ENCODE data around the gene POU2F3. TPM values are rescaled to one million over a fixed set of nuclear protein-coding genes. Genes with fewer than 3 reads are reported as not detected.

Gene POU2F3
- total RNA-seq, 1 experiment from 2014 or later = 2.6 TPM

- H3K4me3 Mint-ChIP-seq (ENCODE audit: low read depth, unreplicated experiment) = no peak overlapping the region
- H3K4me1 Mint-ChIP-seq (ENCODE audit: low read depth, unreplicated experiment) = peaks cover 20% of the 10 kb centered on the region
- no peaks in the 10 kb centered on the region for H3K9me3 Mint-ChIP-seq (ENCODE audit: low read depth, unreplicated experiment)
- DNase-seq = no peak
- intact Hi-C loops (cut with micrococcal nuclease; ENCODE audit: unreplicated experiment) = no loop called here
- BruUV-seq (replicated peaks) = no TSS peak
- H3K27me3 Mint-ChIP-seq (ENCODE audit: unreplicated experiment) = no peaks in the 10 kb centered on the region
- TF ChIP-seq, protein P1, sequence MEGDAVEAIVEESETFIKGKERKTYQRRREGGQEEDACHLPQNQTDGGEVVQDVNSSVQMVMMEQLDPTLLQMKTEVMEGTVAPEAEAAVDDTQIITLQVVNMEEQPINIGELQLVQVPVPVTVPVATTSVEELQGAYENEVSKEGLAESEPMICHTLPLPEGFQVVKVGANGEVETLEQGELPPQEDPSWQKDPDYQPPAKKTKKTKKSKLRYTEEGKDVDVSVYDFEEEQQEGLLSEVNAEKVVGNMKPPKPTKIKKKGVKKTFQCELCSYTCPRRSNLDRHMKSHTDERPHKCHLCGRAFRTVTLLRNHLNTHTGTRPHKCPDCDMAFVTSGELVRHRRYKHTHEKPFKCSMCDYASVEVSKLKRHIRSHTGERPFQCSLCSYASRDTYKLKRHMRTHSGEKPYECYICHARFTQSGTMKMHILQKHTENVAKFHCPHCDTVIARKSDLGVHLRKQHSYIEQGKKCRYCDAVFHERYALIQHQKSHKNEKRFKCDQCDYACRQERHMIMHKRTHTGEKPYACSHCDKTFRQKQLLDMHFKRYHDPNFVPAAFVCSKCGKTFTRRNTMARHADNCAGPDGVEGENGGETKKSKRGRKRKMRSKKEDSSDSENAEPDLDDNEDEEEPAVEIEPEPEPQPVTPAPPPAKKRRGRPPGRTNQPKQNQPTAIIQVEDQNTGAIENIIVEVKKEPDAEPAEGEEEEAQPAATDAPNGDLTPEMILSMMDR (IDR thresholded peaks at IDR 0.05; ENCODE audit: unreplicated experiment) = no peak
- peaks cover 5% of the 10 kb centered on the region for H3K36me3 Mint-ChIP-seq (ENCODE audit: insufficient read depth, unreplicated experiment)
- no peak overlapping the region for H3K27ac Mint-ChIP-seq (ENCODE audit: unreplicated experiment)
- CTCF ChIA-PET = no interaction called here
These were observed 77.9 kb downstream of the POU2F3 start for GRCh38 chr11:120317689-120318480.

- CTCF ChIA-PET = no interaction called here
These were observed 79.0 kb downstream of the POU2F3 start for GRCh38 chr11:120318906-120319305.

GRCh38 chr11:120324932-120325810, 85.2 kb downstream of the POU2F3 start, which contains the start of gene TLCD5:
TLCD5 (plus strand) TSS chr11:120325299; CDS start chr11:120327442, 2,143 bp downstream.
- Mint-ChIP-seq H3K9me3 (ENCODE audit: low read depth, unreplicated experiment) (no peaks in the 10 kb centered on the region), H3K27me3 (ENCODE audit: unreplicated experiment) (no peaks in the 10 kb centered on the region), H3K4me3 (ENCODE audit: low read depth, unreplicated experiment) (peak within 1 kb of the TSS; percentile 68), H3K4me1 (ENCODE audit: low read depth, unreplicated experiment) (peaks cover 19% of the 10 kb centered on the region), H3K36me3 (ENCODE audit: insufficient read depth, unreplicated experiment) (peaks cover 15% of the 10 kb centered on the region), H3K27ac (ENCODE audit: unreplicated experiment) (peak within 1 kb of the TSS; percentile 62)
- intact Hi-C loops (cut with micrococcal nuclease; ENCODE audit: unreplicated experiment) = no loop called here
- TF ChIP-seq, protein P1 (IDR thresholded peaks at IDR 0.05; ENCODE audit: unreplicated experiment) = no peak
- no TSS peak for BruUV-seq (replicated peaks)
- CTCF ChIA-PET = no interaction called here
- peak; percentile 71 for DNase-seq

More at GRCh38 chr11:120318906-120319305, 79.0 kb downstream of the POU2F3 start:
- no peaks in the 10 kb centered on the region for H3K9me3 Mint-ChIP-seq (ENCODE audit: low read depth, unreplicated experiment)
- no peaks in the 10 kb centered on the region for H3K27me3 Mint-ChIP-seq (ENCODE audit: unreplicated experiment)
- H3K27ac Mint-ChIP-seq (ENCODE audit: unreplicated experiment) = no peak overlapping the region
- TF ChIP-seq, protein P1 (IDR thresholded peaks at IDR 0.05; ENCODE audit: unreplicated experiment) = no peak
- intact Hi-C loops (cut with micrococcal nuclease; ENCODE audit: unreplicated experiment) = no loop called here
- no peak overlapping the region for H3K4me3 Mint-ChIP-seq (ENCODE audit: low read depth, unreplicated experiment)
- peaks cover 5% of the 10 kb centered on the region for H3K36me3 Mint-ChIP-seq (ENCODE audit: insufficient read depth, unreplicated experiment)
- DNase-seq = no peak
- peaks cover 20% of the 10 kb centered on the region for H3K4me1 Mint-ChIP-seq (ENCODE audit: low read depth, unreplicated experiment)
- TSS peak; percentile 36 for BruUV-seq (replicated peaks)

DNA sequence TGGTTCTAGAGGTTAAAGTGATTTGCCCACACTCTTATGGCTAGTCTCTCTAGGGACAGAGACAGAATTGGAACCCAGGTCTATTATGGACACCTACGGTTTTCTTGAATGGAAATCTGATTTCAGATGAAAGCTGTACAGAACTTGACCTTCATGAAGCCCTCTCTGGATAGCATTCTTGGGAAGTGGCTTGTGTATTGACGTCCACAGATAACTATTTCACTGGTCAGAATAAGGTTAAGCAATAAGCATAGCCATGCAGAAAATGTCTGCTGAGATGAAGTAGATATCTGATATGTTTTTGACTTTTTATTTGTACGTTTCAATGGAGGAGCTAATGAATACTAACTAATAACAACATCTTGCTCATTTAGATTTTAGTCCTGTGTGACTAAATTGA, 86.3 kb downstream of the POU2F3 start:
- no peak for DNase-seq
- H3K27ac Mint-ChIP-seq (ENCODE audit: unreplicated experiment) = peak overlapping the region; percentile 62
- no peaks in the 10 kb centered on the region for H3K27me3 Mint-ChIP-seq (ENCODE audit: unreplicated experiment)
- peaks cover 19% of the 10 kb centered on the region for H3K4me1 Mint-ChIP-seq (ENCODE audit: low read depth, unreplicated experiment)
- H3K4me3 Mint-ChIP-seq (ENCODE audit: low read depth, unreplicated experiment) = peak overlapping the region; percentile 68
- no TSS peak for BruUV-seq (replicated peaks)
- CTCF ChIA-PET = no interaction called here
- H3K9me3 Mint-ChIP-seq (ENCODE audit: low read depth, unreplicated experiment) = no peaks in the 10 kb centered on the region
- peaks cover 19% of the 10 kb centered on the region for H3K36me3 Mint-ChIP-seq (ENCODE audit: insufficient read depth, unreplicated experiment)
- intact Hi-C loops (cut with micrococcal nuclease; ENCODE audit: unreplicated experiment) = no loop called here
- TF ChIP-seq, protein P1 (IDR thresholded peaks at IDR 0.05; ENCODE audit: unreplicated experiment) = no peak

All from Calu3 (cell line).